Neural cell (in vitro differentiated cells): ENCODE results near the gene NALCN. TPM values are rescaled to one million over a fixed set of nuclear protein-coding genes. Genes with fewer than 3 reads are reported as not detected.

Experiments used
- H2AFZ ChIP-seq: fragments of 200-600, 300-800 bp; sonication (generic), shearing (Covaris generic); 2 replicates; pipeline ENCODE4 v1.6.0; 2014; ENCODE audit warnings: low read depth, mild to moderate bottlenecking, antibody characterized with exemption, low read length, moderate library complexity
- H3F3A ChIP-seq: fragments of 200-600 bp; shearing (Covaris generic); 2 replicates; pipeline ENCODE4 v1.6.1; 2016; ENCODE audit warnings: mild to moderate bottlenecking, moderate library complexity, mixed read lengths, antibody characterized with exemption, low read length; ENCODE audit not compliant: insufficient read depth, poor library complexity, severe bottlenecking
- H3K27ac ChIP-seq: fragments of 200-600, 300-800 bp; sonication (generic), shearing (Covaris generic); 2 replicates; pipeline ENCODE4 v1.5.1; 2014; ENCODE audit warnings: mild to moderate bottlenecking, low read length, moderate library complexity
- H3K27me3 ChIP-seq: fragments of 300-800, 200-600 bp; sonication (generic), shearing (Covaris generic); 2 replicates; pipeline ENCODE4 v1.6.0; 2014; ENCODE audit warnings: mild to moderate bottlenecking, low read depth, low read length, moderate library complexity; ENCODE audit not compliant: insufficient read depth
- H3K36me3 ChIP-seq: fragments of 300-800, 200-600 bp; sonication (generic), shearing (Covaris generic); 2 replicates; pipeline ENCODE4 v1.5.1; 2014; ENCODE audit warnings: mild to moderate bottlenecking, antibody characterized with exemption, low read length, moderate library complexity; ENCODE audit not compliant: insufficient read depth
- H3K4me2 ChIP-seq: fragments of 300-800, 200-600 bp; sonication (generic), shearing (Covaris generic); 2 replicates; pipeline ENCODE4 v1.6.0; 2014; ENCODE audit warnings: mild to moderate bottlenecking, low read length
- H3K4me3 ChIP-seq: fragments of 300-800, 200-600 bp; sonication (generic), shearing (Covaris generic); 2 replicates; pipeline ENCODE4 v1.5.1; 2014; ENCODE audit warnings: mild to moderate bottlenecking, low read length, moderate library complexity
- H3K79me2 ChIP-seq: fragments of 200-600 bp; shearing (Covaris generic); replicated peaks from 2 replicates; pipeline ENCODE4 v1.6.0; 2014; ENCODE audit warnings: mild to moderate bottlenecking, low read length, moderate library complexity; ENCODE audit not compliant: insufficient read depth
- H3K9ac ChIP-seq: fragments of 300-800, 200-600 bp; sonication (generic), shearing (Covaris generic); 2 replicates; pipeline ENCODE4 v1.6.1; 2016; ENCODE audit warnings: mild to moderate bottlenecking, low read length, mixed read lengths
- H3K9me2 ChIP-seq: fragments of 200-600 bp; shearing (Covaris generic); 2 replicates; pipeline ENCODE4 v1.6.1; 2016; ENCODE audit warnings: mild to moderate bottlenecking, low read length, mixed read lengths; ENCODE audit not compliant: insufficient read depth
- H3K9me3 ChIP-seq: fragments of 200-600, 300-800 bp; sonication (generic), shearing (Covaris generic); 2 replicates; pipeline ENCODE4 v1.6.1; 2016; ENCODE audit warnings: mild to moderate bottlenecking, mixed run types, low read length, moderate library complexity, mixed read lengths
- H4K20me1 ChIP-seq: fragments of 200-600 bp; shearing (Covaris generic); 2 replicates; pipeline ENCODE4 v1.6.1; 2016; ENCODE audit warnings: mild to moderate bottlenecking, mixed run types; ENCODE audit not compliant: insufficient read depth
- EP300 ChIP-seq: fragments of 450-650 bp; conservative IDR thresholded peaks from 2 replicates; pipeline ENCODE4 v1.6.1; 2014; ENCODE audit warnings: antibody characterized with exemption, mild to moderate bottlenecking, moderate library complexity; ENCODE audit not compliant: poor library complexity, severe bottlenecking
- EZH2 ChIP-seq: fragments of 200-600, 300-800 bp; shearing (Covaris generic), sonication (generic); IDR thresholded peaks from 2 replicates; pipeline ENCODE4 v1.6.1; 2014; ENCODE audit warnings: antibody characterized with exemption, low read length, borderline replicate concordance, mild to moderate bottlenecking; ENCODE audit not compliant: insufficient read depth, poor library complexity, severe bottlenecking
- MXI1 ChIP-seq: fragments of 450-650 bp; conservative IDR thresholded peaks from 2 replicates; pipeline ENCODE4 v1.6.1; 2014; ENCODE audit warnings: antibody characterized with exemption, mild to moderate bottlenecking; ENCODE audit not compliant: poor library complexity, severe bottlenecking
- POLR2AphosphoS5 ChIP-seq: IDR thresholded peaks from 2 replicates; pipeline ENCODE4 v1.6.1; 2012
- RAD21 ChIP-seq: fragments of 450-650 bp; conservative IDR thresholded peaks from 2 replicates; pipeline ENCODE4 v1.6.1; 2014; ENCODE audit warnings: antibody characterized with exemption, mild to moderate bottlenecking, moderate library complexity
- SMC3 ChIP-seq: fragments of 450-650 bp; conservative IDR thresholded peaks from 2 replicates; pipeline ENCODE4 v1.6.1; 2014; ENCODE audit warnings: antibody characterized with exemption, mild to moderate bottlenecking, moderate library complexity; ENCODE audit not compliant: poor library complexity
- TAF1 ChIP-seq: IDR thresholded peaks from 2 replicates; pipeline ENCODE4 v1.6.1; 2012; ENCODE audit warnings: low read depth
- polyA minus RNA-seq: library from RNA; depleted of rRNA, polyadenylated mRNA; stranded (reverse); fragments of >200 nt; gene quantifications from 2 replicates; pipeline ENCODE4 v1.2.3, GENCODE V29; 2014
- polyA plus RNA-seq: library from polyadenylated mRNA; depleted of rRNA; stranded (reverse); fragments of >200 nt; gene quantifications from 2 replicates; pipeline ENCODE4 v1.2.3, GENCODE V29; 2014
- TF ChIP-seq, protein P1 (sequence below): IDR thresholded peaks from 2 replicates; pipeline ENCODE4 v1.6.1; 2012; ENCODE audit warnings: borderline replicate concordance
- TF ChIP-seq, protein P2 (sequence below): fragments of 450-650 bp; IDR thresholded peaks from 2 replicates; pipeline ENCODE4 v1.5.1; 2014; ENCODE audit warnings: antibody characterized with exemption, mild to moderate bottlenecking, moderate library complexity; ENCODE audit not compliant: poor library complexity, severe bottlenecking

Gene NALCN
- polyA plus RNA-seq = 24.1 and 27.8 TPM in 2 replicates
- polyA minus RNA-seq = 71.8 and 81.3 TPM in 2 replicates

DNA sequence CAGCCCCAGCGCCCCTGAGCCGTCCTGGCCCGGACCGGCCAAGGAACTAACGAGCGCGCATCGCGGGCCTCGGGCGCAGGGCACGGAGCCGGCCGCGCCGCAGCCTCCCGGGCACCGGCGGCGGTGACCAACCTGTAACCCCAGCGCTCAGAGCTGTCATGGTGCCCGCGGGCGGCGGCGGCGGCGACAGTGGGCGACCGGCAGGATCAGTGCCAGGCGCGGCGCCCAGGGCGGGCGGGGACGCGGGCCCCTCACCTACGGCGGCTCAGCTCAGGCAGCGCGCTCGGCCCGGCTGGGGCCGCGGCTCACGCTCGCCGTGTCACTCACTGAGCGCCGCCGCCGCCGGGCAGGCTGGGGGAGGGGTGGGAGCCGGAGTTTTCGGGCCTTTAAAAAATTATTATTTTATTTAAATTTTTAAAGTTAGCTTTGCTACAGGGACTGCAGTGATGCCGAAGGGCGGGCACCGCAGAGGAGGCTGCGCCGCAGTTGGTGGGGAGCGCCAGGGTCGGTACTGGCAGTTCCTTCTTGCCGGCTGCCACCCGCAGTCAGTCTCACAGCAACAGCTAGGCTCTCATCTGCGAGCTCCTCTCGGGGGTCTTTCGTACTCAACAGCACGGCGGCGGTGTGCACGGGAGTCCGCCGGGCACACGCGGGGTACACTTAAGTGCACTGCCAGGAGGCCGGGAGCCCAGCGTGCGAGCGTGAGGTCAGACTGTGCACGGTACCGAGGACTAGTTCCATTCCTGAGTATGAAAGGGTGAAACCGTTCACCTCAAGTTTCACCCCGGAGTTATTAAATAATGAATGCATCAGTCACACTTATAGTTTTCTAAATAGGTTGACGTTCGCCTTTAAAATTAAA is at the start of gene NALCN:
Gene NALCN (minus strand): TSS at position 328 of the 862 bp plus-strand sequence. CDS start 17,382 bp downstream, outside the sequence.
- no peaks in the 10 kb centered on the region for H3K9me2 ChIP-seq
- H3K27me3 ChIP-seq = no peaks in the 10 kb centered on the region
- peak within 1 kb of the TSS; percentile 70 for H3K9ac ChIP-seq
- no peaks in the 10 kb centered on the region for H3F3A ChIP-seq
- no peaks in the 10 kb centered on the region for H4K20me1 ChIP-seq
- peaks cover 4% of the 10 kb centered on the region for H3K79me2 ChIP-seq
- no peaks in the 10 kb centered on the region for H3K9me3 ChIP-seq
- peak within 1 kb of the TSS; percentile 71 for H3K27ac ChIP-seq
- H3K4me2 ChIP-seq = peak within 1 kb of the TSS; percentile 97
- H3K4me3 ChIP-seq = peak within 1 kb of the TSS; percentile 74
- peak within 1 kb of the TSS; percentile 40 for H2AFZ ChIP-seq
- H3K36me3 ChIP-seq = no peaks in the 10 kb centered on the region
- TF ChIP-seq SMC3 (peak; percentile 45), RAD21 (peak; percentile 39), POLR2AphosphoS5 (no peak)
- TF ChIP-seq, protein P1, sequence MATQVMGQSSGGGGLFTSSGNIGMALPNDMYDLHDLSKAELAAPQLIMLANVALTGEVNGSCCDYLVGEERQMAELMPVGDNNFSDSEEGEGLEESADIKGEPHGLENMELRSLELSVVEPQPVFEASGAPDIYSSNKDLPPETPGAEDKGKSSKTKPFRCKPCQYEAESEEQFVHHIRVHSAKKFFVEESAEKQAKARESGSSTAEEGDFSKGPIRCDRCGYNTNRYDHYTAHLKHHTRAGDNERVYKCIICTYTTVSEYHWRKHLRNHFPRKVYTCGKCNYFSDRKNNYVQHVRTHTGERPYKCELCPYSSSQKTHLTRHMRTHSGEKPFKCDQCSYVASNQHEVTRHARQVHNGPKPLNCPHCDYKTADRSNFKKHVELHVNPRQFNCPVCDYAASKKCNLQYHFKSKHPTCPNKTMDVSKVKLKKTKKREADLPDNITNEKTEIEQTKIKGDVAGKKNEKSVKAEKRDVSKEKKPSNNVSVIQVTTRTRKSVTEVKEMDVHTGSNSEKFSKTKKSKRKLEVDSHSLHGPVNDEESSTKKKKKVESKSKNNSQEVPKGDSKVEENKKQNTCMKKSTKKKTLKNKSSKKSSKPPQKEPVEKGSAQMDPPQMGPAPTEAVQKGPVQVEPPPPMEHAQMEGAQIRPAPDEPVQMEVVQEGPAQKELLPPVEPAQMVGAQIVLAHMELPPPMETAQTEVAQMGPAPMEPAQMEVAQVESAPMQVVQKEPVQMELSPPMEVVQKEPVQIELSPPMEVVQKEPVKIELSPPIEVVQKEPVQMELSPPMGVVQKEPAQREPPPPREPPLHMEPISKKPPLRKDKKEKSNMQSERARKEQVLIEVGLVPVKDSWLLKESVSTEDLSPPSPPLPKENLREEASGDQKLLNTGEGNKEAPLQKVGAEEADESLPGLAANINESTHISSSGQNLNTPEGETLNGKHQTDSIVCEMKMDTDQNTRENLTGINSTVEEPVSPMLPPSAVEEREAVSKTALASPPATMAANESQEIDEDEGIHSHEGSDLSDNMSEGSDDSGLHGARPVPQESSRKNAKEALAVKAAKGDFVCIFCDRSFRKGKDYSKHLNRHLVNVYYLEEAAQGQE = peak; percentile 4

DNA sequence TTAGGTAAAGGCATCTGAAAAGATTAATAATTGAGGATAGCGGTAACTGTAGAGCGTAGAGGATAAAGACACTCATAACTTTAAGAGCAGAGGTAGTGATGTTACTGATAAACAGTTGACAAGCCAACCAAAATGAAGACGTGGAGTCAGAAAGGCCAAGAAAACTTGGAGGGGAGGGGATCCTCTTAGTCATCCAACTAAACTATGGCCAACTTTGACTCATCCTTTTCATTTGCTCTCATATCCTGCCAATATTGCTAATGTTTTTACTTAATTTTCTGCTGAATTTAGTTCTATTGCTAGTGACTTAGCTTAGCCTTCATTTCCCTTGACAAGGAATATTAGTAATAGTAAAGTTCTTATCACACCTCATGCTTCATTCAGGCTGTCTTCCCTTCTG is 49.6 kb upstream of the NALCN start:
- no peaks in the 10 kb centered on the region for H3K36me3 ChIP-seq
- no peak overlapping the region for H3K4me3 ChIP-seq
- no peak for TF ChIP-seq EP300
- no peak for TF ChIP-seq RAD21
- TF ChIP-seq, protein P2, sequence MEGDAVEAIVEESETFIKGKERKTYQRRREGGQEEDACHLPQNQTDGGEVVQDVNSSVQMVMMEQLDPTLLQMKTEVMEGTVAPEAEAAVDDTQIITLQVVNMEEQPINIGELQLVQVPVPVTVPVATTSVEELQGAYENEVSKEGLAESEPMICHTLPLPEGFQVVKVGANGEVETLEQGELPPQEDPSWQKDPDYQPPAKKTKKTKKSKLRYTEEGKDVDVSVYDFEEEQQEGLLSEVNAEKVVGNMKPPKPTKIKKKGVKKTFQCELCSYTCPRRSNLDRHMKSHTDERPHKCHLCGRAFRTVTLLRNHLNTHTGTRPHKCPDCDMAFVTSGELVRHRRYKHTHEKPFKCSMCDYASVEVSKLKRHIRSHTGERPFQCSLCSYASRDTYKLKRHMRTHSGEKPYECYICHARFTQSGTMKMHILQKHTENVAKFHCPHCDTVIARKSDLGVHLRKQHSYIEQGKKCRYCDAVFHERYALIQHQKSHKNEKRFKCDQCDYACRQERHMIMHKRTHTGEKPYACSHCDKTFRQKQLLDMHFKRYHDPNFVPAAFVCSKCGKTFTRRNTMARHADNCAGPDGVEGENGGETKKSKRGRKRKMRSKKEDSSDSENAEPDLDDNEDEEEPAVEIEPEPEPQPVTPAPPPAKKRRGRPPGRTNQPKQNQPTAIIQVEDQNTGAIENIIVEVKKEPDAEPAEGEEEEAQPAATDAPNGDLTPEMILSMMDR = no peak
- no peak for TF ChIP-seq SMC3
- no peak for TF ChIP-seq TAF1
- no peak for TF ChIP-seq POLR2AphosphoS5
- TF ChIP-seq, protein P1 = no peak
- no peak for TF ChIP-seq MXI1
- no peak for TF ChIP-seq EZH2
- no peak overlapping the region for H2AFZ ChIP-seq
- no peak overlapping the region for H3K9ac ChIP-seq
- no peaks in the 10 kb centered on the region for H3F3A ChIP-seq
- H4K20me1 ChIP-seq = no peaks in the 10 kb centered on the region
- H3K9me2 ChIP-seq = no peaks in the 10 kb centered on the region
- no peaks in the 10 kb centered on the region for H3K79me2 ChIP-seq
- no peaks in the 10 kb centered on the region for H3K27me3 ChIP-seq
- H3K9me3 ChIP-seq = no peaks in the 10 kb centered on the region
- H3K4me2 ChIP-seq = no peak overlapping the region
- no peak overlapping the region for H3K27ac ChIP-seq
